C4-2B (cell line): Measurements from ENCODE around the gene GALNT10.

Experiments used
- ZFX ChIP-seq: fragments of 450-650 bp; IDR thresholded peaks from 2 replicates; pipeline ENCODE4 v1.6.1; 2017
- TF ChIP-seq, protein P1 (sequence below): fragments of 450-650 bp; conservative IDR thresholded peaks from 2 replicates; pipeline ENCODE4 v1.5.1; 2017; ENCODE audit warnings: mild to moderate bottlenecking

DNA sequence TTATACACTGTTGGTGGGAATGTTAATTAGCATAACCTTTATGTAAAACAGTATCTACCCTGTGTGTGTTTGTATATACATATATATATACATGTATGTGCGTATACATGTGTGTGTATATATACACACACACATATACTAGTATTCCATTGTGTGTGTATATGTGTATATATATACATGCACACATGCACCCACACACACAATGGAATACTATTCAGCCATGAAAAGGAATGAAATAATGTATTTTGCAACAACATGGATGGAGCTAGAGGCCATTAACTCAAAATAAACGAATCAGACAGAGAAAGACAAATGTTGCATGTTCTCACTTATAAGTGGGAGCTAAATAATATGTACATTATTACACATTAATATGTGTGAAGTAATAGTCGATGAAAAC, 237.7 kb downstream of the GALNT10 start:
- TF ChIP-seq, protein P1, sequence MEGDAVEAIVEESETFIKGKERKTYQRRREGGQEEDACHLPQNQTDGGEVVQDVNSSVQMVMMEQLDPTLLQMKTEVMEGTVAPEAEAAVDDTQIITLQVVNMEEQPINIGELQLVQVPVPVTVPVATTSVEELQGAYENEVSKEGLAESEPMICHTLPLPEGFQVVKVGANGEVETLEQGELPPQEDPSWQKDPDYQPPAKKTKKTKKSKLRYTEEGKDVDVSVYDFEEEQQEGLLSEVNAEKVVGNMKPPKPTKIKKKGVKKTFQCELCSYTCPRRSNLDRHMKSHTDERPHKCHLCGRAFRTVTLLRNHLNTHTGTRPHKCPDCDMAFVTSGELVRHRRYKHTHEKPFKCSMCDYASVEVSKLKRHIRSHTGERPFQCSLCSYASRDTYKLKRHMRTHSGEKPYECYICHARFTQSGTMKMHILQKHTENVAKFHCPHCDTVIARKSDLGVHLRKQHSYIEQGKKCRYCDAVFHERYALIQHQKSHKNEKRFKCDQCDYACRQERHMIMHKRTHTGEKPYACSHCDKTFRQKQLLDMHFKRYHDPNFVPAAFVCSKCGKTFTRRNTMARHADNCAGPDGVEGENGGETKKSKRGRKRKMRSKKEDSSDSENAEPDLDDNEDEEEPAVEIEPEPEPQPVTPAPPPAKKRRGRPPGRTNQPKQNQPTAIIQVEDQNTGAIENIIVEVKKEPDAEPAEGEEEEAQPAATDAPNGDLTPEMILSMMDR: no peak
- no peak for TF ChIP-seq ZFX
